Measurements from ENCODE around the gene CPT1C. TPM values are rescaled to one million over a fixed set of nuclear protein-coding genes. Genes with fewer than 3 reads are reported as not detected.

The CPT1C gene
- total and polyA plus RNA-seq, 2 donors (not counting 3 experiments of a cell fraction or from before 2014, with no cell fraction given) = 45.7 to 80.8 TPM

DNA sequence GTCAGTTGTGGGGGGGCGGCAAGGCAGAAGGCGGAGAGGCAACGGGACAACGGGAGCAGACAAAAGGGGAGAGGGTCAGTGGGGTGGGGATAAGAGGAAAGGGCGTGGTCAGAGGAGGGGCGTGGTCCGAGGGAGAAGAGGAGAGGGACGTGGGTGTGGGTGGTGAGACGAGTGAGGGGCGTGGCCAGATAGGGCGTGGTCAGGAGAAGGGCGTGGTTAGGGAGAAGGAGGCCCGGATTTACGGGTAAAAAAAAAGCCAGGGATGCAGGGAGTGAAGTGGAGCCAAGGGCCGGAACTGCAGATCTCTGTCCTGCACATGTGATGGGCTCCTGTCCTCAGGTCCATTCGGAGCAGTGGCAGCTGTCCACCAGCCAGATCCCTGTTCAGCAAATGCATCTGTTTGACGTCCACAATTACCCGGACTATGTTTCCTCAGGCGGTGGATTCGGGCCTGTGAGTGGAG lies 21.5 kb downstream of the CPT1C start:
- no peaks in the 10 kb centered on the region for H3K4me1 ChIP-seq (ENCODE audit: control insufficient read depth, extremely low read depth, insufficient read depth, low read length)
- dilution Hi-C loops (cut with MboI; ENCODE audit: extremely low pct_ligation_motif_present, low sequenced_read_pairs) (no loop called here), intact Hi-C loops (cut with micrococcal nuclease) (no loop called here)
- H3K27me3 ChIP-seq (ENCODE audit: control insufficient read depth in 2 of 2, insufficient read depth in 2 of 2, low read length in 2 of 2) = no peaks in the 10 kb centered on the region
- peaks cover 0 to 14% of the 10 kb centered on the region in 2 experiments for H3K36me3 ChIP-seq (ENCODE audit: control insufficient read depth in 2 of 2, extremely low read depth in 1 of 2, insufficient read depth in 2 of 2, low read length in 2 of 2)
- H3K9me3 ChIP-seq (replicated peaks; ENCODE audit: control insufficient read depth, insufficient read depth, low read length) = no peaks in the 10 kb centered on the region
- no peak for FAIRE-seq
- no peak overlapping the region for H2AFZ ChIP-seq (ENCODE audit: low read depth, low read length)
- no TSS peak for BruUV-seq (replicated peaks)
- H3K9ac ChIP-seq (replicated peaks; ENCODE audit: extremely low read depth, insufficient read depth, low read length) = no peak overlapping the region
- H3K4me3 ChIP-seq (replicated peaks in 1 of 3; ENCODE audit: insufficient read depth in 1 of 3, low read depth in 1 of 3, low read length in 3 of 3) = no peak overlapping the region
- no peak overlapping the region for H3K27ac ChIP-seq (ENCODE audit: insufficient read depth, low read depth, low read length)
- DNase-seq (ENCODE audit: low read depth, low spot score) = no peak
- H4K20me1 ChIP-seq (replicated peaks; ENCODE audit: control insufficient read depth, extremely low read depth, insufficient read depth, low read length) = no peaks in the 10 kb centered on the region
- H3K9me1 ChIP-seq (replicated peaks; ENCODE audit: control insufficient read depth, extremely low read depth, insufficient read depth, low read length) = no peaks in the 10 kb centered on the region
- CTCF ChIA-PET = no interaction called here
- no peaks in the 10 kb centered on the region for H3K79me2 ChIP-seq (ENCODE audit: control insufficient read depth, insufficient read depth, low read length)
- POLR2A ChIA-PET = no interaction called here
- no peak overlapping the region for H3K4me2 ChIP-seq (ENCODE audit: insufficient read depth, low read length)
- no peak for TF ChIP-seq GATA2 (IDR thresholded peaks at IDR 0.05; ENCODE audit: insufficient read depth, insufficient read length, low read depth, low read length)

DNA sequence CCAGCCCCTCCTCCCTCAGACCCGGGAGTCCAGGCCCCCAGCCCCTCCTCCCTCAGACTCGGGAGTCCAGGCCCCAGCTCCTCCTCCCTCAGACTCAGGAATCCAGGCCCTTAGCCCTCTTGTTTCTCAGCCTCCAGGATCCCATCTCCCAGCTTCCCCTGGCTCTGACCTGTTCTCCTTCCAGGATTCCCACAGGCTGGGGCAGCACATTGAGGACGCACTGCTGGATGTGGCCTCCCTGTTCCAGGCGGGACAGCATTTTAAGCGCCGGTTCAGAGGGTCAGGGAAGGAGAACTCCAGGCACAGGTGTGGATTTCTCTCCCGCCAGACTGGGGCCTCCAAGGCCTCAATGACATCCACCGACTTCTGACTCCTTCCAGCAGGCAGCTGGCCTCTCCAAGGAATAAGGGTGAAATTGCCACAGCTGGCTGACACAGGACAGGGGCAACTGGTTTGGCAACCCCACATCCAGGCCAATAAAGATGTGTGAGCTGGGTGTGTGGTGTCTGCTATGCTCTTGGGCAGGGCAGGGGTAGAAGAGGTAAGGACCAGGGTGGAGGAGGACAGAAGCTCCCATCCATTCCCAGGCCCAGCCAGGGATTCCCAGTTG lies 22.4 kb downstream of the CPT1C start:
- ChIA-PET CTCF (no interaction called here), POLR2A (interaction anchor here (0.6 kb wide), 1 partner anchor 46 kb away, joined by 4 read pairs; no protein-coding TSS in a partner anchor)
- H3K27me3 ChIP-seq (ENCODE audit: control insufficient read depth in 2 of 2, insufficient read depth in 2 of 2, low read length in 2 of 2) = no peaks in the 10 kb centered on the region
- dilution Hi-C loops (cut with MboI; ENCODE audit: extremely low pct_ligation_motif_present, low sequenced_read_pairs) = no loop called here
- no peak overlapping the region for H3K27ac ChIP-seq (ENCODE audit: insufficient read depth, low read depth, low read length)
- no TSS peak for BruUV-seq (replicated peaks)
- no peak overlapping the region for H3K4me2 ChIP-seq (ENCODE audit: insufficient read depth, low read length)
- H3K9me3 ChIP-seq (replicated peaks; ENCODE audit: control insufficient read depth, insufficient read depth, low read length) = no peaks in the 10 kb centered on the region
- no peak for TF ChIP-seq JUN (IDR thresholded peaks at IDR 0.05; ENCODE audit: borderline replicate concordance, insufficient read depth, insufficient read length, low read depth)
- no peak for TF ChIP-seq EZH2 (IDR thresholded peaks at IDR 0.05; ENCODE audit: borderline replicate concordance, low read depth, low read length, severe bottlenecking)
- intact Hi-C loops (cut with micrococcal nuclease) = no loop called here
- FAIRE-seq = no peak
- H3K36me3 ChIP-seq (ENCODE audit: control insufficient read depth in 2 of 2, extremely low read depth in 1 of 2, insufficient read depth in 2 of 2, low read length in 2 of 2) = peaks cover 0 to 14% of the 10 kb centered on the region in 2 experiments
- H2AFZ ChIP-seq (ENCODE audit: low read depth, low read length) = no peak overlapping the region
- H3K79me2 ChIP-seq (ENCODE audit: control insufficient read depth, insufficient read depth, low read length) = no peaks in the 10 kb centered on the region
- H3K4me3 ChIP-seq (replicated peaks in 1 of 3; ENCODE audit: insufficient read depth in 1 of 3, low read depth in 1 of 3, low read length in 3 of 3) = no peak overlapping the region
- no peak for DNase-seq (ENCODE audit: low read depth, low spot score)
- H3K9me1 ChIP-seq (replicated peaks; ENCODE audit: control insufficient read depth, extremely low read depth, insufficient read depth, low read length) = no peaks in the 10 kb centered on the region
- H3K4me1 ChIP-seq (ENCODE audit: control insufficient read depth, extremely low read depth, insufficient read depth, low read length) = no peaks in the 10 kb centered on the region
- no peak overlapping the region for H3K9ac ChIP-seq (replicated peaks; ENCODE audit: extremely low read depth, insufficient read depth, low read length)
- H4K20me1 ChIP-seq (replicated peaks; ENCODE audit: control insufficient read depth, extremely low read depth, insufficient read depth, low read length) = no peaks in the 10 kb centered on the region
